Tibial artery (tissue), 4 donors: ENCODE results near the gene GCC1.
"Not testable (repeated sequence)": the region's sequence is repeated elsewhere in the genome, so short reads cannot be mapped to it uniquely, and the experiment has no call there.

Experiments
- DNase-seq, 2 donors: peaks; one replicate each; pipeline ENCODE4 v3.0.0-alpha.2; 2019
- H3K27ac ChIP-seq, 2 donors: fragments of 200-600 bp; sonication (generic) in 1 of 2; 1 replicate in 1 of 2; 2 replicates in 1 of 2; pipeline ENCODE4 v1.5.1; 2018 to 2019; ENCODE audit warnings: mild to moderate bottlenecking in 1 of 2
- H3K27me3 ChIP-seq, 2 donors: fragments of 200-600 bp; sonication (generic) in 1 of 2; one replicate each; pipeline versions ENCODE4 v1.5.1 to v1.6.0; 2016 to 2019
- H3K36me3 ChIP-seq, 3 donors: fragments of 200-600 bp; sonication (generic) in 2 of 3; one replicate each; pipeline ENCODE4 v1.5.1; 2016 to 2019; ENCODE audit warnings: mild to moderate bottlenecking in 2 of 3
- H3K4me1 ChIP-seq, 4 donors: fragments of 200-600 bp; sonication (generic) in 2 of 4; 1 replicate in 3 of 4; 2 replicates in 1 of 4; pipeline ENCODE4 v1.5.1; 2016 to 2019
- H3K4me3 ChIP-seq, 2 donors: fragments of 200-600 bp; sonication (generic) in 1 of 2; 1 replicate in 1 of 2; 2 replicates in 1 of 2; pipeline ENCODE4 v1.5.1; 2018 to 2019; ENCODE audit warnings: mild to moderate bottlenecking in 2 of 2
- H3K9me3 ChIP-seq, 3 donors: fragments of 200-600 bp; sonication (generic) in 1 of 3; one replicate each; pipeline ENCODE4 v1.5.1; 2016 to 2019
- intact Hi-C: fragments of 100-400 bp; cut with DNase I; formaldehyde crosslinking; loops from one replicate; pipeline ENCODE4 v1.15.0; 2023; ENCODE audit warnings: low total_unique reads
- TF ChIP-seq, protein P1 (sequence below), 2 experiments: fragments of 200-600 bp in 1 of 2; fragments of 450-650 bp in 1 of 2; IDR thresholded peaks; one replicate each; pipeline ENCODE4 v1.5.1; 2017 to 2019; ENCODE audit warnings: antibody characterized with exemption in 2 of 2, mild to moderate bottlenecking in 1 of 2, moderate library complexity in 1 of 2

Gene GCC1

GRCh38 chr7:127571741-127572505 lies 13.5 kb downstream of the GCC1 start:
- Histone ChIP-seq H3K4me1 (no peaks in the 10 kb centered on the region), H3K4me3 (no peak overlapping the region), H3K27ac (no peak overlapping the region), H3K9me3 (no peaks in the 10 kb centered on the region), H3K27me3 (no peaks in the 10 kb centered on the region), H3K36me3 (peaks cover 0 to 4% (median 4%) of the 10 kb centered on the region in 3 donors)
- no peak for DNase-seq
- intact Hi-C loops: no loop called here
- TF ChIP-seq, protein P1, sequence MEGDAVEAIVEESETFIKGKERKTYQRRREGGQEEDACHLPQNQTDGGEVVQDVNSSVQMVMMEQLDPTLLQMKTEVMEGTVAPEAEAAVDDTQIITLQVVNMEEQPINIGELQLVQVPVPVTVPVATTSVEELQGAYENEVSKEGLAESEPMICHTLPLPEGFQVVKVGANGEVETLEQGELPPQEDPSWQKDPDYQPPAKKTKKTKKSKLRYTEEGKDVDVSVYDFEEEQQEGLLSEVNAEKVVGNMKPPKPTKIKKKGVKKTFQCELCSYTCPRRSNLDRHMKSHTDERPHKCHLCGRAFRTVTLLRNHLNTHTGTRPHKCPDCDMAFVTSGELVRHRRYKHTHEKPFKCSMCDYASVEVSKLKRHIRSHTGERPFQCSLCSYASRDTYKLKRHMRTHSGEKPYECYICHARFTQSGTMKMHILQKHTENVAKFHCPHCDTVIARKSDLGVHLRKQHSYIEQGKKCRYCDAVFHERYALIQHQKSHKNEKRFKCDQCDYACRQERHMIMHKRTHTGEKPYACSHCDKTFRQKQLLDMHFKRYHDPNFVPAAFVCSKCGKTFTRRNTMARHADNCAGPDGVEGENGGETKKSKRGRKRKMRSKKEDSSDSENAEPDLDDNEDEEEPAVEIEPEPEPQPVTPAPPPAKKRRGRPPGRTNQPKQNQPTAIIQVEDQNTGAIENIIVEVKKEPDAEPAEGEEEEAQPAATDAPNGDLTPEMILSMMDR (IDR thresholded peaks at IDR 0.05): no peak

GRCh38 chr7:127568034-127568433 lies 17.4 kb downstream of the GCC1 start:
- H3K4me1 ChIP-seq, H3K27me3 ChIP-seq, H3K36me3 ChIP-seq, H3K27ac ChIP-seq, H3K9me3 ChIP-seq, intact Hi-C loops, DNase-seq, H3K4me3 ChIP-seq: not testable (repeated sequence)

- TF ChIP-seq, protein P1 (IDR thresholded peaks at IDR 0.05): no peak
- Histone ChIP-seq H3K4me1 (no peaks in the 10 kb centered on the region), H3K27me3 (no peaks in the 10 kb centered on the region), H3K4me3 (no peak overlapping the region), H3K27ac (no peak overlapping the region), H3K9me3 (peaks cover 0 to 5% (median 0%) of the 10 kb centered on the region in 3 donors), H3K36me3 (no peaks in the 10 kb centered on the region)
- DNase-seq: no peak
- intact Hi-C loops: no loop called here
These were observed 19.2 kb downstream of the GCC1 start for GRCh38 chr7:127566242-127566641.

DNA sequence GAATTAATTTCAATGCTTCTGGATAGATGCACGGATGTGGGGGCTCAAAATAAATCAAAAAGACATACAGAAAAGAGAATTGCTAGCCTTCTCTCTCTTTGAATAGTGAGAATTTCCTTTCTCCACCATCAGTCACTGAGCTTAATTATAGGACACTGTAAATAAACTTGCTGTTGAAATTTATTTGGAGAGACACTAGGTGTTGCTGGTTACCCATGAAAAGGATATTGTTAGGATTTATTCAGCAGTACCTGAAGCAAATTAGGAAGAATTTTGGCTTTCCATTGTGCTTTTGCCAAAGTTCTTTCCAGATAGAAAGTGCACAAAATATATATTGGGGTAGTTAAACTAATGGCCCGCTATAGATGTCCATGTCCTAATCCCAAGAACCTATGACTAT lies 27.6 kb downstream of the GCC1 start:
- H3K4me1 ChIP-seq: no peaks in the 10 kb centered on the region
- H3K4me3 ChIP-seq: no peak overlapping the region
- H3K27me3 ChIP-seq: no peaks in the 10 kb centered on the region
- H3K27ac ChIP-seq: no peak overlapping the region
- no peak for DNase-seq
- intact Hi-C loops: no loop called here
- no peaks in the 10 kb centered on the region for H3K9me3 ChIP-seq
- no peaks in the 10 kb centered on the region for H3K36me3 ChIP-seq
- TF ChIP-seq, protein P1 (IDR thresholded peaks at IDR 0.05): no peak

DNA sequence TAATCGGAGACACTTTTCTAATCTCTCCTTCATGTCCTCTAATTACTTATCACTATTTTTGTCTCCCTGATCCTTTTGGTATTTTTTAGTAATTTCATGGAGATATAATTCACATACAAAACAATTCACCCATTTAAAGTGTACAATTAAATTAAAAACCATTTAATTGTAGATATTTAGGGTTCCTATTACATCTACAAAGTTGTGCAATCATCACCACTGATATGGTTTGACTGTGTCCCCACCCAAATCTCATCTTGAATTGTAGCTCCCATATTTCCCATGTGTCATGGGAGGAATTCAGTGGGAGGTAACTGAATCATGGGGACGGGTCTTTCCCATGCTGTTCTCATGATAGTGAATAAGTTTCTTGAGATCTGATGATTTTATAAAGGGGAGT lies 29.0 kb downstream of the GCC1 start:
- Histone ChIP-seq H3K4me1 (no peaks in the 10 kb centered on the region), H3K27me3 (no peaks in the 10 kb centered on the region), H3K27ac (no peak overlapping the region), H3K9me3 (no peaks in the 10 kb centered on the region), H3K4me3 (no peak overlapping the region), H3K36me3 (no peaks in the 10 kb centered on the region)
- DNase-seq: no peak
- intact Hi-C loops: no loop called here
- TF ChIP-seq, protein P1 (IDR thresholded peaks at IDR 0.05): no peak

GRCh38 chr7:127551941-127552340 lies 33.5 kb downstream of the GCC1 start:
- DNase-seq: no peak
- no peak overlapping the region for H3K27ac ChIP-seq
- no peaks in the 10 kb centered on the region for H3K9me3 ChIP-seq
- H3K4me3 ChIP-seq: no peak overlapping the region
- H3K27me3 ChIP-seq: no peaks in the 10 kb centered on the region
- TF ChIP-seq, protein P1 (IDR thresholded peaks at IDR 0.05): no peak
- H3K36me3 ChIP-seq: no peaks in the 10 kb centered on the region
- no peaks in the 10 kb centered on the region for H3K4me1 ChIP-seq
- intact Hi-C loops: no loop called here
